Right lobe of liver (tissue), 4 donors: ENCODE data around the gene PARD6G.

Experiments used
- POLR2A ChIP-seq: fragments of 450-650 bp; IDR thresholded peaks from one replicate; pipeline ENCODE4 v1.6.1; 2017; ENCODE audit warnings: antibody characterized with exemption, mild to moderate bottlenecking
- TF ChIP-seq, protein P1 (sequence below), 4 donors: fragments of 200-600 bp in 3 of 4; fragments of 450-650 bp in 1 of 4; IDR thresholded peaks; one replicate each; pipeline versions ENCODE4 v1.5.1 to v1.8.0; 2016 to 2022; ENCODE audit warnings: antibody characterized with exemption in 4 of 4, mild to moderate bottlenecking in 2 of 4
- donor health status: DM: no; HTN: no; CAD: no.
- donor health status: DM: no; HTN: no; CAD: no.
- donor health status: DM: no; HTN: yes; CAD: no.

DNA sequence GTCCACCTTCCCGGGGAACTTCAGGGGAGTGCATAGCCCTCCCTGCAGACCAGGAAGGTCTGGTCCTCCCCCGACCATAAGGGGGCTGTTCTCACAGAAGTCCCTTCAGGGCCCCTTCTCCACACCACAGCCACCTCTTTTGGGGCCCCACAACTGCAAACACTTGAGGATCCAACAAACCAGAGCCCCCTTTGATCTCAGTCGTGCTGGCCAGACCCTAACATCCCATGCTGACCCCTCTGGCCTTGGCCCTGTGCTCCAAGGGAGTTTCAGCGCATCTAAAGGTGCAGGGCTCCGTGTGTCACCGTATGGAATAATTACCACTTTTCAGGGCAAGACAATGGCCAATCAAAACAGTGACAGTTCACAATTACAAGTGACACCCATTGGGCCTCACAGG, 80.6 kb downstream of the PARD6G start:
- TF ChIP-seq, protein P1, sequence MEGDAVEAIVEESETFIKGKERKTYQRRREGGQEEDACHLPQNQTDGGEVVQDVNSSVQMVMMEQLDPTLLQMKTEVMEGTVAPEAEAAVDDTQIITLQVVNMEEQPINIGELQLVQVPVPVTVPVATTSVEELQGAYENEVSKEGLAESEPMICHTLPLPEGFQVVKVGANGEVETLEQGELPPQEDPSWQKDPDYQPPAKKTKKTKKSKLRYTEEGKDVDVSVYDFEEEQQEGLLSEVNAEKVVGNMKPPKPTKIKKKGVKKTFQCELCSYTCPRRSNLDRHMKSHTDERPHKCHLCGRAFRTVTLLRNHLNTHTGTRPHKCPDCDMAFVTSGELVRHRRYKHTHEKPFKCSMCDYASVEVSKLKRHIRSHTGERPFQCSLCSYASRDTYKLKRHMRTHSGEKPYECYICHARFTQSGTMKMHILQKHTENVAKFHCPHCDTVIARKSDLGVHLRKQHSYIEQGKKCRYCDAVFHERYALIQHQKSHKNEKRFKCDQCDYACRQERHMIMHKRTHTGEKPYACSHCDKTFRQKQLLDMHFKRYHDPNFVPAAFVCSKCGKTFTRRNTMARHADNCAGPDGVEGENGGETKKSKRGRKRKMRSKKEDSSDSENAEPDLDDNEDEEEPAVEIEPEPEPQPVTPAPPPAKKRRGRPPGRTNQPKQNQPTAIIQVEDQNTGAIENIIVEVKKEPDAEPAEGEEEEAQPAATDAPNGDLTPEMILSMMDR (IDR thresholded peaks at IDR 0.05): no peak
- no peak for TF ChIP-seq POLR2A
